ENCODE data around the gene DNAJC11. TPM values are rescaled to one million over a fixed set of nuclear protein-coding genes. Genes with fewer than 3 reads are reported as not detected.

Gene DNAJC11
- total RNA-seq, 1 experiment from 2014 or later = 106 TPM

DNA sequence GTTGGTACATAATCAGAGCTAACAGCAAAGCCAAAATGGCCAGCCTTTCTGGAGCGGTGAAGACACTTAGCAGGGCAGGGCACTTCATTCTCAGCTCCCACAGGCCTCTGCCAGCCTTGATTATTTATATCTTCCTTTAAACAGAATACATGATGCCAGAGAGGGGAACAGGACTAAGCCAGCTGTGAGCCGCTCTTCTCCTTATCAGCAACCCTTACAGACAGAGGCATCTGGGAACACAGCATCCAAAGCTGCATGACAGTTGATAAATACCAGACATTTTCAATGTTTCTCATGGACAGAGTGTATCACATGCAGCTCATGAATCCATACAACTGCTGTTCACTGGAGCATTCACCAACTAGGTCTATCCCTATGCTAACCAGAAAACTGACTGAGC is 29.1 kb downstream of the DNAJC11 start:
- BruUV-seq (replicated peaks) = no TSS peak
- Histone ChIP-seq H3K27me3 (replicated peaks; ENCODE audit: insufficient read depth, low read depth, low read length, poor library complexity) (no peaks in the 10 kb centered on the region), H3K27ac (ENCODE audit: low read depth, low read length, poor library complexity, severe bottlenecking) (no peak overlapping the region), H3K36me3 (ENCODE audit: insufficient read depth, low read length, poor library complexity, severe bottlenecking) (peaks cover 13% of the 10 kb centered on the region), H3K4me1 (ENCODE audit: insufficient read depth, low read length, poor library complexity, severe bottlenecking) (no peaks in the 10 kb centered on the region), H3K9me3 (ENCODE audit: low read depth, low read length, poor library complexity, severe bottlenecking) (no peaks in the 10 kb centered on the region), H3K4me3 (ENCODE audit: low read depth, low read length, poor library complexity, severe bottlenecking) (no peak overlapping the region)
- POLR2A ChIA-PET (ENCODE audit: low non-redundant PET) = no interaction called here
- TF ChIP-seq, protein P1, sequence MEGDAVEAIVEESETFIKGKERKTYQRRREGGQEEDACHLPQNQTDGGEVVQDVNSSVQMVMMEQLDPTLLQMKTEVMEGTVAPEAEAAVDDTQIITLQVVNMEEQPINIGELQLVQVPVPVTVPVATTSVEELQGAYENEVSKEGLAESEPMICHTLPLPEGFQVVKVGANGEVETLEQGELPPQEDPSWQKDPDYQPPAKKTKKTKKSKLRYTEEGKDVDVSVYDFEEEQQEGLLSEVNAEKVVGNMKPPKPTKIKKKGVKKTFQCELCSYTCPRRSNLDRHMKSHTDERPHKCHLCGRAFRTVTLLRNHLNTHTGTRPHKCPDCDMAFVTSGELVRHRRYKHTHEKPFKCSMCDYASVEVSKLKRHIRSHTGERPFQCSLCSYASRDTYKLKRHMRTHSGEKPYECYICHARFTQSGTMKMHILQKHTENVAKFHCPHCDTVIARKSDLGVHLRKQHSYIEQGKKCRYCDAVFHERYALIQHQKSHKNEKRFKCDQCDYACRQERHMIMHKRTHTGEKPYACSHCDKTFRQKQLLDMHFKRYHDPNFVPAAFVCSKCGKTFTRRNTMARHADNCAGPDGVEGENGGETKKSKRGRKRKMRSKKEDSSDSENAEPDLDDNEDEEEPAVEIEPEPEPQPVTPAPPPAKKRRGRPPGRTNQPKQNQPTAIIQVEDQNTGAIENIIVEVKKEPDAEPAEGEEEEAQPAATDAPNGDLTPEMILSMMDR (conservative IDR thresholded peaks at IDR 0.05; ENCODE audit: low read depth, low read length) = no peak
- no peak for TF ChIP-seq EZH2 (IDR thresholded peaks at IDR 0.05; ENCODE audit: borderline replicate concordance, low read depth, low read length, poor library complexity, severe bottlenecking)
- no peak for DNase-seq (ENCODE audit: low spot score)
- CTCF ChIA-PET = no interaction called here
- intact Hi-C loops (cut with micrococcal nuclease; ENCODE audit: unreplicated experiment) = no loop called here

DNA sequence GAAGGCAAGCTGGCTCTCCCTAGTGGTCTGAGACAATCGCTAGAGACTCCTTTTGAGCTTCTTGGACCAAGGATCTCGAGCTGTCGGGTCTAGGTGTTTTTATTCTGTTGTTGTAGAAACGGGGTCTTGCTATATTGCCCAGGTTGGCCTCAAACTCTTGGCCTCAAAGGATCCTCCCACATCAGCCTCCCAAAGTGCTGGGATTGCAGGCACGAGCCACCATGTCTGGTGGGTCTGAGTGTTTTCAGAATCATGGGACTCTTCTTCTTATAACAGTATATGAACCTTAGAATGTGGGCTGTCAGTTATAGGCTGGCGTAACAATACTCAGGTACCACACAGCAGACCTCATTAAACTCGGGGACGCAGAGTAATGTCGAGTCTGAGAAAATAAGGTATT is 33.1 kb downstream of the DNAJC11 start:
- Histone ChIP-seq H3K36me3 (ENCODE audit: insufficient read depth, low read length, poor library complexity, severe bottlenecking) (peaks cover 15% of the 10 kb centered on the region), H3K4me1 (ENCODE audit: insufficient read depth, low read length, poor library complexity, severe bottlenecking) (no peaks in the 10 kb centered on the region), H3K27ac (ENCODE audit: low read depth, low read length, poor library complexity, severe bottlenecking) (no peak overlapping the region), H3K9me3 (ENCODE audit: low read depth, low read length, poor library complexity, severe bottlenecking) (no peaks in the 10 kb centered on the region), H3K27me3 (replicated peaks; ENCODE audit: insufficient read depth, low read depth, low read length, poor library complexity) (no peaks in the 10 kb centered on the region), H3K4me3 (ENCODE audit: low read depth, low read length, poor library complexity, severe bottlenecking) (no peak overlapping the region)
- no TSS peak for BruUV-seq (replicated peaks)
- ChIA-PET CTCF (no interaction called here), POLR2A (ENCODE audit: low non-redundant PET) (no interaction called here)
- no peak for DNase-seq (ENCODE audit: low spot score)
- TF ChIP-seq, protein P1 (conservative IDR thresholded peaks at IDR 0.05; ENCODE audit: low read depth, low read length) = no peak
- no peak for TF ChIP-seq EZH2 (IDR thresholded peaks at IDR 0.05; ENCODE audit: borderline replicate concordance, low read depth, low read length, poor library complexity, severe bottlenecking)
- intact Hi-C loops (cut with micrococcal nuclease; ENCODE audit: unreplicated experiment) = no loop called here

DNA sequence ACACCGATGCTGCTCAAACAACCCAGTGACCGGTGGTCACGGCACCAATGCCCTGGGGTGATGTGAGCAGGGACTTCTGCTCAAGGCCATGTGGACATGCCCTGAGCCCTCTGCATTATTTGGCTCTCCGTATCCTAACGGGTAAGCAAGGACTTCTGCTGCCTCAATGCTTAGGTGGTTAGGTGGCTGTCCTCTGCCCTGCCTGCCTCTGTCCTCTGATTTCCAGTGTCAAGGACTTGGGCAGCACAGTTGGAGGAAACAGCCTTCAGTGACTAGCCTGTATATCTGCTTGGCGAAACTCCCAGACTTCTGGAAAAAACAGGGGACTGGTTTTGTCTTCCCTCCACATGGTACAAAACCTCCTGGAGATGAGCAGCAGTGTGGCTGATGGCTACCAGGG is 34.5 kb downstream of the DNAJC11 start:
- intact Hi-C loops (cut with micrococcal nuclease; ENCODE audit: unreplicated experiment) = no loop called here
- POLR2A ChIA-PET (ENCODE audit: low non-redundant PET) = no interaction called here
- TF ChIP-seq, protein P1 (conservative IDR thresholded peaks at IDR 0.05; ENCODE audit: low read depth, low read length) = no peak
- no peak for TF ChIP-seq EZH2 (IDR thresholded peaks at IDR 0.05; ENCODE audit: borderline replicate concordance, low read depth, low read length, poor library complexity, severe bottlenecking)
- Histone ChIP-seq H3K4me1 (ENCODE audit: insufficient read depth, low read length, poor library complexity, severe bottlenecking) (no peaks in the 10 kb centered on the region), H3K9me3 (ENCODE audit: low read depth, low read length, poor library complexity, severe bottlenecking) (no peaks in the 10 kb centered on the region), H3K27ac (ENCODE audit: low read depth, low read length, poor library complexity, severe bottlenecking) (no peak overlapping the region), H3K27me3 (replicated peaks; ENCODE audit: insufficient read depth, low read depth, low read length, poor library complexity) (no peaks in the 10 kb centered on the region), H3K4me3 (ENCODE audit: low read depth, low read length, poor library complexity, severe bottlenecking) (no peak overlapping the region), H3K36me3 (ENCODE audit: insufficient read depth, low read length, poor library complexity, severe bottlenecking) (peaks cover 15% of the 10 kb centered on the region)
- BruUV-seq (replicated peaks) = no TSS peak
- DNase-seq (ENCODE audit: low spot score) = no peak
- CTCF ChIA-PET = no interaction called here

Measured in A673 (cell line).